Kidney epithelial cell (primary cell): ENCODE measurements around the gene EVPL. TPM values are rescaled to one million over a fixed set of nuclear protein-coding genes. Genes with fewer than 3 reads are reported as not detected.

Experiments used
- DNase-seq: peaks from one replicate; pipeline ENCODE4 v3.0.0-alpha.2; 2010; ENCODE audit warnings: low read depth
- H3K27me3 ChIP-seq: 2 replicates; pipeline ENCODE4 v1.6.0; 2011; ENCODE audit warnings: low read length; ENCODE audit not compliant: control insufficient read depth, insufficient read depth
- H3K36me3 ChIP-seq: 2 replicates; pipeline ENCODE4 v1.5.1; 2011; ENCODE audit warnings: low read length; ENCODE audit not compliant: control insufficient read depth, insufficient read depth
- H3K4me3 ChIP-seq: 2 replicates; pipeline ENCODE4 v1.5.1; 2011; ENCODE audit warnings: low read depth, mild to moderate bottlenecking, control low read depth, low read length
- total RNA-seq: library from RNA; depleted of rRNA; stranded (reverse); fragments of >200 nt; gene quantifications from 2 replicates; pipeline ENCODE4 v1.2.3, GENCODE V29; 2015
- TF ChIP-seq, protein P1 (sequence below): IDR thresholded peaks from 2 replicates; pipeline ENCODE4 v1.5.1; 2011; ENCODE audit warnings: mild to moderate bottlenecking, moderate library complexity, low read length, control low read depth, inconsistent platforms; ENCODE audit not compliant: insufficient read depth, poor library complexity, severe bottlenecking

EVPL gene
- total RNA-seq, 1 donor from 2014 or later: 8.8 TPM

DNA sequence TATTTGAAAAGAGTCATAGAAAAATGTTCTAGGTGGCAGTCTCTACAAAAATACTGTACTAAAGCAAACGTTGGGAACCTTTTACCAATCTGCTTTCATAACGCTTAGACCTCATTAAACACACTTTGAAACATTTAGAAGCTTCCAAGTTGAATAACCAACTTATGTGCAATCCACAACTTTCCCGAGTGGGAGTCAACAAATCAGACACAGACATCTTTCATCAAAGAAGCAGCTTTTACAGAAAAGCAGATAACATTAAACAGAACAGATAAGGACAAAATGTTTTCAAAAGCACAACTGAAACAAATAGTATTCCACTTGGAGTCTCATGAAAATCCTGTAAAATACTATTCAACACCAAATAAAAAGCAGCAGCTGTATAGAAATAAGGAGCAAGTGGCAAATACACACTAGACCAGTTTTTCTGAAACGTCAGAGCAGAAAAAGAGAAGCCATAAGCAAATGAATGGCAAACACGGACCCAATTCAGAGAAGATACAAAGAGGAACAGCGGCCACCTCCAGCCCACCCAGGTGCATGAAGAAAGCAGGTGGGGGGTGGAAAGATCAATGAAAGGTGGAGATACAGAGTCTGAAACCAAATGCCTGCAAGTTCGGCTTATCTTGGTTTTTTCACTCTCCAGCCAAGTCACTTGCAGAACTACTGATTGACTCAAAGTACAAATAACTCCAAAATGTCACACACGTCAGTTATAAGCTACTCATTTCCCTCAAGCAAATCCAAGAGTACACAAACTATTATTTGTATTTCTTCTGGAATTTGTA is 67.9 kb downstream of the EVPL start:
- no peak overlapping the region for H3K4me3 ChIP-seq
- TF ChIP-seq, protein P1, sequence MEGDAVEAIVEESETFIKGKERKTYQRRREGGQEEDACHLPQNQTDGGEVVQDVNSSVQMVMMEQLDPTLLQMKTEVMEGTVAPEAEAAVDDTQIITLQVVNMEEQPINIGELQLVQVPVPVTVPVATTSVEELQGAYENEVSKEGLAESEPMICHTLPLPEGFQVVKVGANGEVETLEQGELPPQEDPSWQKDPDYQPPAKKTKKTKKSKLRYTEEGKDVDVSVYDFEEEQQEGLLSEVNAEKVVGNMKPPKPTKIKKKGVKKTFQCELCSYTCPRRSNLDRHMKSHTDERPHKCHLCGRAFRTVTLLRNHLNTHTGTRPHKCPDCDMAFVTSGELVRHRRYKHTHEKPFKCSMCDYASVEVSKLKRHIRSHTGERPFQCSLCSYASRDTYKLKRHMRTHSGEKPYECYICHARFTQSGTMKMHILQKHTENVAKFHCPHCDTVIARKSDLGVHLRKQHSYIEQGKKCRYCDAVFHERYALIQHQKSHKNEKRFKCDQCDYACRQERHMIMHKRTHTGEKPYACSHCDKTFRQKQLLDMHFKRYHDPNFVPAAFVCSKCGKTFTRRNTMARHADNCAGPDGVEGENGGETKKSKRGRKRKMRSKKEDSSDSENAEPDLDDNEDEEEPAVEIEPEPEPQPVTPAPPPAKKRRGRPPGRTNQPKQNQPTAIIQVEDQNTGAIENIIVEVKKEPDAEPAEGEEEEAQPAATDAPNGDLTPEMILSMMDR: no peak
- no peaks in the 10 kb centered on the region for H3K27me3 ChIP-seq
- no peak for DNase-seq
- H3K36me3 ChIP-seq: no peaks in the 10 kb centered on the region

Other genes with a start within 250 kb of the EVPL start
- 18.6 and 23.7 TPM in 2 replicates for gene UNK, start 242.5 kb downstream of the EVPL start, total RNA-seq
- 14.0 and 17.9 TPM in 2 replicates for gene UNC13D, start 182.9 kb downstream of the EVPL start, total RNA-seq
- 93.3 and 105 TPM in 2 replicates for gene WBP2, start 172.0 kb downstream of the EVPL start, total RNA-seq
- gene TRIM47, start 148.7 kb downstream of the EVPL start, total RNA-seq: 56.5 and 75.8 TPM in 2 replicates
- gene TRIM65, start 130.4 kb downstream of the EVPL start, total RNA-seq: 22.7 and 31.8 TPM in 2 replicates
- 36.5 and 49.4 TPM in 2 replicates for gene MRPL38, start 122.4 kb downstream of the EVPL start, total RNA-seq
- gene FBF1, start 86.3 kb downstream of the EVPL start, total RNA-seq: 3.8 and 7.3 TPM in 2 replicates
- gene ACOX1, start 48.1 kb downstream of the EVPL start, total RNA-seq: 40.1 and 41.1 TPM in 2 replicates
- 28.9 and 42.0 TPM in 2 replicates for gene TEN1, start 48.1 kb downstream of the EVPL start, total RNA-seq
- 7.4 and 11.5 TPM in 2 replicates for gene CDK3, start 26.5 kb downstream of the EVPL start, total RNA-seq
- gene SRP68, start 45.2 kb upstream of the EVPL start, total RNA-seq: 45.7 and 53.2 TPM in 2 replicates
- gene GALR2, start 47.5 kb upstream of the EVPL start, total RNA-seq: 0.33 and 0.34 TPM in 2 replicates
- gene ZACN, start 51.9 kb upstream of the EVPL start, total RNA-seq: not detected in 2 replicates
- 80.1 and 88.9 TPM in 2 replicates for gene EXOC7, start 76.5 kb upstream of the EVPL start, total RNA-seq
- gene FOXJ1, start 113.9 kb upstream of the EVPL start, total RNA-seq: 2.3 and 3.0 TPM in 2 replicates
- 6.0 and 7.5 TPM in 2 replicates for gene RNF157, start 213.2 kb upstream of the EVPL start, total RNA-seq
- 28.5 and 33.8 TPM in 2 replicates for gene UBALD2, start 238.0 kb upstream of the EVPL start, total RNA-seq